GM21381 (cell line): ENCODE measurements around the gene ALKBH3.

Source experiments
- ATAC-seq: cut with Tn5 transposase; IDR thresholded peaks from one replicate; pipeline ENCODE4 v1.9.1; 2021; ENCODE audit warnings: mild to moderate bottlenecking, moderate library complexity; ENCODE audit not compliant: unreplicated experiment

The ALKBH3 gene

GRCh38 chr11:43936076-43936475 is 55.4 kb downstream of the ALKBH3 start:
- ATAC-seq = no peak

- ATAC-seq = no peak
These were observed 57.1 kb downstream of the ALKBH3 start for GRCh38 chr11:43937434-43938411.

- no peak for ATAC-seq
These were observed 60.8 kb downstream of the ALKBH3 start for GRCh38 chr11:43941257-43941994.

- no peak for ATAC-seq
These were observed 62.2 kb downstream of the ALKBH3 start for GRCh38 chr11:43942662-43943371.

- no peak for ATAC-seq
These were observed 62.8 kb downstream of the ALKBH3 start for GRCh38 chr11:43943372-43943930.

GRCh38 chr11:43943931-43944751 is 63.5 kb downstream of the ALKBH3 start:
- ATAC-seq = no peak

GRCh38 chr11:43944761-43945311 is 64.2 kb downstream of the ALKBH3 start:
- no peak for ATAC-seq

GRCh38 chr11:43947003-43947500 is 66.4 kb downstream of the ALKBH3 start:
- ATAC-seq = no peak

GRCh38 chr11:43947815-43948214 is 67.2 kb downstream of the ALKBH3 start:
- ATAC-seq = no peak

- ATAC-seq = no peak
These were observed 68.0 kb downstream of the ALKBH3 start for GRCh38 chr11:43948341-43949225.

GRCh38 chr11:43950311-43950855 is 69.8 kb downstream of the ALKBH3 start:
- ATAC-seq = no peak

- no peak for ATAC-seq
These were observed 70.6 kb downstream of the ALKBH3 start for GRCh38 chr11:43951231-43951630.

GRCh38 chr11:43952020-43952400 is 71.4 kb downstream of the ALKBH3 start:
- no peak for ATAC-seq

GRCh38 chr11:43952401-43953342 is 72.0 kb downstream of the ALKBH3 start:
- no peak for ATAC-seq

GRCh38 chr11:43953521-43953920 is 72.9 kb downstream of the ALKBH3 start:
- no peak for ATAC-seq

GRCh38 chr11:43954241-43954640 is 73.6 kb downstream of the ALKBH3 start:
- no peak for ATAC-seq
